MM.1S (cell line): Measurements from ENCODE around the gene ILF3.

Experiments
- CTCF ChIP-seq: fragments of 300-600 bp; sonication (generic); IDR thresholded peaks from 2 replicates; pipeline ENCODE4 v1.5.1; 2016; ENCODE audit warnings: antibody characterized with exemption, low read length, mixed read lengths
- EZH2phosphoT487 ChIP-seq: fragments of 300-600 bp; sonication (generic); IDR thresholded peaks from 2 replicates; pipeline ENCODE4 v1.6.1; 2018; ENCODE audit warnings: antibody characterized with exemption, low read length

- TF ChIP-seq CTCF (no peak), EZH2phosphoT487 (no peak)
Observed at GRCh38 chr19:10717054-10717355, 62.9 kb downstream of the ILF3 start.
